HFFc6 (cell line): ENCODE data around the gene MYD88. TPM values are rescaled to one million over a fixed set of nuclear protein-coding genes. Genes with fewer than 3 reads are reported as not detected.

ENCODE experiments used
- DNase-seq: peaks from one replicate; pipeline ENCODE4 v3.0.0-alpha.2; 2018
- H3K27ac Mint-ChIP-seq: 2 replicates; pipeline ENCODE4 v1.8.0; 2020; ENCODE audit warnings: mild to moderate bottlenecking, mixed read lengths
- H3K27me3 Mint-ChIP-seq: 2 replicates; pipeline ENCODE4 v1.8.0; 2021; ENCODE audit warnings: mild to moderate bottlenecking, moderate library complexity, mixed read lengths; ENCODE audit not compliant: insufficient read depth
- H3K36me3 Mint-ChIP-seq: 2 replicates; pipeline ENCODE4 v1.8.0; 2021; ENCODE audit warnings: low read depth, mixed read lengths
- H3K4me1 Mint-ChIP-seq: 2 replicates; pipeline ENCODE4 v1.8.0; 2020; ENCODE audit warnings: low read depth, mixed read lengths
- H3K4me3 Mint-ChIP-seq: 2 replicates; pipeline ENCODE4 v1.8.0; 2020; ENCODE audit warnings: mild to moderate bottlenecking, moderate library complexity, mixed read lengths
- H3K9me3 Mint-ChIP-seq: 2 replicates; pipeline ENCODE4 v1.8.0; 2020; ENCODE audit warnings: mild to moderate bottlenecking, mixed read lengths
- CTCF ChIP-seq: fragments of 200-600 bp; sonication (generic); IDR thresholded peaks from 2 replicates; pipeline ENCODE4 v1.5.0; 2021; ENCODE audit warnings: antibody characterized with exemption, mild to moderate bottlenecking
- total RNA-seq, 6 experiments: library from RNA; stranded (reverse); fragmentation: NEBNext Ultra II Directional; extraction: Animal tissue kit (Norgen Biotek cat#: 25700); gene quantifications; 2 replicates in 1 of 6; 3 replicates in 5 of 6; pipeline ENCODE4 v1.2.3, GENCODE V29; 2021

The MYD88 gene
- total RNA-seq, 6 experiments from 2014 or later: 25.1 to 31.9 (median 28.4) TPM

- no peak for TF ChIP-seq CTCF
- H3K36me3 Mint-ChIP-seq: peaks cover 27% of the 10 kb centered on the region
- peaks cover 14% of the 10 kb centered on the region; the same call in 1 of the 2 replicates for H3K4me1 Mint-ChIP-seq
- no peak for DNase-seq
- H3K9me3 Mint-ChIP-seq: no peaks in the 10 kb centered on the region
- peak overlapping the region; percentile 41; the same call in 1 of the 2 replicates for H3K27ac Mint-ChIP-seq
- H3K27me3 Mint-ChIP-seq: no peaks in the 10 kb centered on the region
- no peak overlapping the region for H3K4me3 Mint-ChIP-seq
Observed at GRCh38 chr3:38190481-38190881, 52.0 kb downstream of the MYD88 start.

Other genes with a start within 250 kb of the MYD88 start
- gene VILL, start 147.9 kb upstream of the MYD88 start, total RNA-seq: 1 to 10 TPM; 3.5 to 4.6 (median 3.7) TPM
- gene PLCD1, start 109.0 kb upstream of the MYD88 start, total RNA-seq: 10 to 100 TPM; 11.1 to 22.4 (median 17.6) TPM
- gene DLEC1, start 99.5 kb upstream of the MYD88 start, total RNA-seq: under 1 TPM in 1 of 6 experiments, not detected in 5; 0.05 TPM
- 10 to 100 TPM; 45.1 to 60.9 (median 52.1) TPM for gene ACAA1, start 1.5 kb upstream of the MYD88 start, total RNA-seq
- 10 to 100 TPM; 48.5 to 54.3 (median 51.5) TPM for gene OXSR1, start 26.9 kb downstream of the MYD88 start, total RNA-seq
- under 1 TPM in 5 of 6 experiments, not detected in 1; 0.17 to 0.30 (median 0.20) TPM for gene SLC22A13, start 127.2 kb downstream of the MYD88 start, total RNA-seq
- under 1 TPM in 1 of 6 experiments, not detected in 5; 0.09 TPM for gene SLC22A14, start 143.6 kb downstream of the MYD88 start, total RNA-seq
- 1 to 10 TPM; 5.1 to 8.0 (median 6.2) TPM for gene XYLB, start 208.1 kb downstream of the MYD88 start, total RNA-seq